HCT116 (cell line): ENCODE results near the gene AK3. TPM values are rescaled to one million over a fixed set of nuclear protein-coding genes. Genes with fewer than 3 reads are reported as not detected.

ENCODE experiments used
- ATAC-seq: fragments of 200-7000 bp; cut with Tn5 transposase; 2 replicates; pipeline ENCODE4 v1.9.1; 2020; ENCODE audit warnings: mild to moderate bottlenecking, moderate library complexity
- BruUV-seq: library from RNA; stranded (reverse); fragments of 400-500 nt; replicated peaks from 2 replicates; lab custom pipeline; 2021; lab: Mats Ljungman, UMichigan
- CTCF ChIA-PET: fragments of 300-600 bp; sonication (Branson Sonifier 250); formaldehyde crosslinking; loops from one replicate; lab custom pipeline; 2021; ENCODE audit warnings: antibody characterized with exemption; lab: Charles Lee
- POLR2A ChIA-PET: fragments of 300-600, 350-600 bp; sonication (Branson Sonifier 250); formaldehyde crosslinking; loops from one replicate; lab custom pipeline; 2021; ENCODE audit warnings: antibody characterized with exemption; lab: Charles Lee
- RAD21 ChIA-PET, 2 experiments: fragments of 300-600 bp; sonication (Branson Sonifier 250); formaldehyde crosslinking; loops; one replicate each; lab custom pipeline; 2023; ENCODE audit warnings: low total read pairs in 2 of 2; ENCODE audit not compliant: uncharacterized antibody in 2 of 2, unreplicated experiment in 2 of 2, low non-redundant PET in 1 of 2; lab: Charles Lee
- DNase-seq: peaks from one replicate; pipeline ENCODE4 v3.0.0-alpha.2; 2010; ENCODE audit warnings: low read depth, low spot score
- H2AFZ ChIP-seq: fragments of 200-600 bp; shearing (Covaris generic), sonication (generic); 2 replicates; pipeline ENCODE4 v1.6.1; 2017; ENCODE audit warnings: low read depth, mixed run types, mixed read lengths, antibody characterized with exemption, low read length; ENCODE audit not compliant: poor library complexity, severe bottlenecking
- H3K27ac ChIP-seq: 2 replicates; pipeline ENCODE4 v1.5.1; 2012; ENCODE audit warnings: low read depth, low read length
- H3K27me3 ChIP-seq: fragments of 200-600 bp; sonication (generic); 2 replicates; pipeline ENCODE4 v1.6.1; 2016; ENCODE audit warnings: mixed run types, low read length, mixed read lengths; ENCODE audit not compliant: insufficient read depth
- H3K36me3 ChIP-seq, 2 experiments: fragments of 200-500 bp in 1 of 2; fragments of 200-600 bp in 1 of 2; sonication (Bioruptor generic) in 1 of 2; sonication (generic) in 1 of 2; 2 replicates each; pipeline versions ENCODE4 v1.5.1 to v1.6.1; 2014 to 2016; ENCODE audit warnings: low read length in 2 of 2, inconsistent platforms in 1 of 2, mixed read lengths in 1 of 2, mixed run types in 1 of 2; ENCODE audit not compliant: insufficient read depth in 2 of 2, control insufficient read depth in 1 of 2
- H3K4me1 ChIP-seq, 2 experiments: fragments of 200-600 bp in 1 of 2; sonication (generic) in 1 of 2; 2 replicates each; pipeline versions ENCODE4 v1.5.1 to v1.6.1; 2012 to 2017; ENCODE audit warnings: low read length in 2 of 2, inconsistent platforms in 1 of 2, mild to moderate bottlenecking in 1 of 2, mixed read lengths in 1 of 2, mixed run types in 1 of 2, moderate library complexity in 1 of 2; ENCODE audit not compliant: insufficient read depth in 2 of 2, control insufficient read depth in 1 of 2
- H3K4me2 ChIP-seq: fragments of 200-600 bp; sonication (generic); 2 replicates; pipeline ENCODE4 v1.6.1; 2017; ENCODE audit warnings: mixed run types, low read length, mixed read lengths
- H3K4me3 ChIP-seq, 2 experiments: fragments of 200-600 bp in 1 of 2; sonication (generic) in 1 of 2; replicated peaks in 1 of 2; 2 replicates each; pipeline ENCODE4 v1.5.1; 2011 to 2016; ENCODE audit warnings: low read length in 2 of 2, control low read depth in 1 of 2, low read depth in 1 of 2, mild to moderate bottlenecking in 1 of 2, mixed read lengths in 1 of 2, mixed run types in 1 of 2
- H3K79me2 ChIP-seq: fragments of 200-600 bp; sonication (generic); 2 replicates; pipeline ENCODE4 v1.6.1; 2017; ENCODE audit warnings: mild to moderate bottlenecking, mixed run types, low read length, moderate library complexity, mixed read lengths; ENCODE audit not compliant: insufficient read depth
- H3K9ac ChIP-seq: fragments of 200-600 bp; sonication (generic); 2 replicates; pipeline ENCODE4 v1.6.1; 2016; ENCODE audit warnings: low read length, mixed read lengths
- H3K9me2 ChIP-seq: fragments of 200-600 bp; sonication (generic), shearing (Covaris generic); 2 replicates; pipeline ENCODE4 v1.6.1; 2017; ENCODE audit warnings: mixed run types, mild to moderate bottlenecking, moderate library complexity; ENCODE audit not compliant: insufficient read depth
- H3K9me3 ChIP-seq, 2 experiments: fragments of 200-500 bp in 1 of 2; fragments of 200-600 bp in 1 of 2; sonication (Bioruptor generic) in 1 of 2; sonication (generic) in 1 of 2; 2 replicates each; pipeline ENCODE4 v1.6.1; 2014 to 2017; ENCODE audit warnings: low read length in 2 of 2, mixed read lengths in 2 of 2, inconsistent platforms in 1 of 2, low read depth in 1 of 2, mild to moderate bottlenecking in 1 of 2, mixed run types in 1 of 2, moderate library complexity in 1 of 2; ENCODE audit not compliant: control insufficient read depth in 1 of 2, insufficient read depth in 1 of 2
- H4K20me1 ChIP-seq: fragments of 200-600 bp; sonication (generic), shearing (Covaris generic); 2 replicates; pipeline ENCODE4 v1.6.1; 2017; ENCODE audit warnings: mixed run types, mild to moderate bottlenecking, moderate library complexity; ENCODE audit not compliant: insufficient read depth
- ATF3 ChIP-seq: IDR thresholded peaks from 2 replicates; pipeline ENCODE4 v1.6.1; 2012
- CEBPB ChIP-seq: IDR thresholded peaks from 2 replicates; pipeline ENCODE4 v1.6.1; 2012; ENCODE audit warnings: low read depth
- EGR1 ChIP-seq: IDR thresholded peaks from 2 replicates; pipeline ENCODE4 v1.6.1; 2012; ENCODE audit warnings: low read depth
- EZH2 ChIP-seq: fragments of 200-600 bp; sonication (generic); IDR thresholded peaks from 2 replicates; pipeline ENCODE4 v1.6.1; 2017; ENCODE audit warnings: antibody characterized with exemption, mixed run types
- FOSL1 ChIP-seq: IDR thresholded peaks from 2 replicates; pipeline ENCODE4 v1.6.1; 2012; ENCODE audit warnings: low read depth
- MAX ChIP-seq: IDR thresholded peaks from 2 replicates; pipeline ENCODE4 v1.6.1; 2012
- POLR2A ChIP-seq: IDR thresholded peaks from 2 replicates; pipeline ENCODE4 v1.7.0; 2011; ENCODE audit warnings: borderline replicate concordance; ENCODE audit not compliant: insufficient read depth, insufficient read length; ENCODE audit errors: extremely low read depth
- POLR2AphosphoS5 ChIP-seq: IDR thresholded peaks from 2 replicates; pipeline ENCODE4 v1.6.1; 2011; ENCODE audit warnings: mild to moderate bottlenecking, low read depth, low read length, moderate library complexity
- RAD21 ChIP-seq: IDR thresholded peaks from 2 replicates; pipeline ENCODE4 v1.6.1; 2012; ENCODE audit warnings: low read depth, mild to moderate bottlenecking
- REST ChIP-seq: IDR thresholded peaks from 2 replicates; pipeline ENCODE4 v1.6.1; 2012; ENCODE audit warnings: low read depth
- SIN3A ChIP-seq: IDR thresholded peaks from 2 replicates; pipeline ENCODE4 v1.6.1; 2012; ENCODE audit warnings: low read depth
- SRF ChIP-seq: IDR thresholded peaks from 2 replicates; pipeline ENCODE4 v1.6.1; 2012; ENCODE audit warnings: low read depth
- TCF7L2 ChIP-seq: IDR thresholded peaks from 2 replicates; pipeline ENCODE4 v1.7.0; 2011; ENCODE audit warnings: borderline replicate concordance, inconsistent platforms; ENCODE audit not compliant: insufficient read depth, insufficient read length; ENCODE audit errors: extremely low read depth
- YY1 ChIP-seq: IDR thresholded peaks from 2 replicates; pipeline ENCODE4 v1.6.1; 2011; ENCODE audit warnings: low read length, low read depth, moderate library complexity, mild to moderate bottlenecking; ENCODE audit not compliant: insufficient replicate concordance; ENCODE audit errors: extremely low read depth
- ZNF274 ChIP-seq: fragments of 200-500 bp; sonication (Bioruptor generic); IDR thresholded peaks from 2 replicates; pipeline ENCODE4 v1.6.1; 2014; ENCODE audit warnings: mild to moderate bottlenecking, low read depth, low read length, inconsistent platforms
- intact Hi-C: fragments of 100-400 bp; cut with micrococcal nuclease; formaldehyde crosslinking; loops from 2 replicates; pipeline ENCODE4 v1.10.0; 2022
- total RNA-seq: library from RNA; stranded (reverse); gene quantifications from one replicate; pipeline ENCODE4 v1.2.1, GENCODE V29; 2021; ENCODE audit not compliant: unreplicated experiment

The AK3 gene
- total RNA-seq, 1 experiment from 2014 or later, result 43.0 TPM

GRCh38 chr9:4667681-4668080, 73.3 kb downstream of the AK3 start:
- Histone ChIP-seq H4K20me1 (no peaks in the 10 kb centered on the region), H2AFZ (no peak overlapping the region), H3K9me2 (no peaks in the 10 kb centered on the region), H3K27me3 (no peaks in the 10 kb centered on the region), H3K27ac (no peak overlapping the region), H3K4me2 (no peak overlapping the region), H3K9ac (no peak overlapping the region), H3K4me1 (peaks cover 8 to 15% of the 10 kb centered on the region in 2 experiments; a peak in 3 of 4 replicates), H3K4me3 (no peak overlapping the region), H3K36me3 (no peaks in the 10 kb centered on the region), H3K9me3 (no peaks in the 10 kb centered on the region), H3K79me2 (no peaks in the 10 kb centered on the region; the same call in 1 of the 2 replicates)
- BruUV-seq, result no TSS peak
- DNase-seq, result no peak
- POLR2A ChIA-PET, result no interaction called here
- RAD21 ChIA-PET, result no interaction called here
- TF ChIP-seq ZNF274 (no peak), REST (no peak), EGR1 (no peak), EZH2 (no peak), SRF (no peak), RAD21 (no peak), SIN3A (no peak), CEBPB (no peak), TCF7L2 (no peak), YY1 (no peak), ATF3 (no peak), MAX (no peak), FOSL1 (no peak), POLR2A (no peak), POLR2AphosphoS5 (no peak)
- no peak for ATAC-seq
- CTCF ChIA-PET, result no interaction called here
- intact Hi-C loops, result loop anchor here (10.0 kb wide), 2 partner anchors 317 to 927 kb away; partner anchors contain the start of gene JAK2
